ENCODE results near the gene UGT1A8. TPM values are rescaled to one million over a fixed set of nuclear protein-coding genes. Genes with fewer than 3 reads are reported as not detected.

UGT1A8 gene
- total RNA-seq, 1 donor from 2014 or later: not detected

DNA sequence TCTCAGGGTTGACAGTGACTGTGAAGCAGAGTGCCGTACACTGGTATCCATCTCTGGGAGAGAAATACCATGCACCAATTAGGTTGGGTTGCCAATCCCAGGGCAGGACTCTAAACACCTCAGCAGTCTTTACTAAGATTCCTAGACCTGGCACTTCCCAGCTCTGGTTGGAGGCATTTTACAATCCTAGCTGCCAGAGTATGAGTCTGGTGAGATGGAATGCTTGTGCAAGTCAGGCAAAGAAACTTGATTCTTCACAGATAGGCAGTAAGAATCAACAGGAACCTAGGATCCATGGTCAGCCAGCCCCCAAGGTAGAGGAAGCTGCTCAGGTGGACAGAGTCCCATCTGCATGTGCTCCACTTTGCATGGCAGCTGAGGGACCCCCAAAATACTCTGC, 89.3 kb downstream of the UGT1A8 start:
- Mint-ChIP-seq H3K27me3 (ENCODE audit: unreplicated experiment) (no peaks in the 10 kb centered on the region), H3K4me1 (ENCODE audit: unreplicated experiment) (peaks cover 24% of the 10 kb centered on the region), H3K9me3 (ENCODE audit: unreplicated experiment) (peaks cover 12% of the 10 kb centered on the region), H3K27ac (ENCODE audit: unreplicated experiment) (peak overlapping the region; percentile 44), H3K4me3 (ENCODE audit: unreplicated experiment) (no peak overlapping the region), H3K36me3 (ENCODE audit: unreplicated experiment) (peaks cover 4% of the 10 kb centered on the region)
- no peak for TF ChIP-seq CTCF (IDR thresholded peaks at IDR 0.05)
- no peak for DNase-seq (ENCODE audit: extremely low spot score, unreplicated experiment)

DNA sequence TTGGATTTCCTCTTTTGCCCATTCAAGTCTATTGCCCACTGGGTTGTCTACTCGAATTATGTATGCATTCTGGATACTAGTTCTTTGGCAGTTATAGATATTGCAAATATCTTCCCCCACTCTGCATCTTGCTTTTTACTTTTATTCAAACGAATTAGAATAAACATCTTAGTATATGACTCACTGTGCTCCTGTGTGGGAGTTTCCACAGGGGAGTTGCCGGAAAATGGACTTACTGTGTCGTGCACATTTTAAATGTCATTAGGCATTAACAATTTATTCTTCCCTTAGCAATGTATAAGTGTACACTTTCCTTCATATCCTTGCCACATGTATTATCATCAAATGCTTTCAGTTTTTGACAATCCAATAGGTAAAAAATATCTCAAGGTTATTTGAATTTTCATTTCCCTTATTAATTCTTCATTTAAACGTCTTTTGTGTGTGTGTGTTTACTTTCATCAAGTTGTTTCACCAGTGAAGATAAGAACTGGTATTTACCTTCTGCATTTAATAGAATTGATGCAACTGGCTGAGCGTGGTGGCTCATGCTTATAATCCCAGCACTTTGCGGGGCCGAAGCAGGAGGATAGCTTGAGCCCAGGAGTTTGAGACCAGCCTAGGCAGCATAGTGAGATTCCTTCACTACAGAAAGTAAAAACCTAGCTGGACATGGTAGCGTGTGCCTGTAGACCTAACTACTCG, 90.7 kb downstream of the UGT1A8 start:
- no peak overlapping the region for H3K27ac Mint-ChIP-seq (ENCODE audit: unreplicated experiment)

DNA sequence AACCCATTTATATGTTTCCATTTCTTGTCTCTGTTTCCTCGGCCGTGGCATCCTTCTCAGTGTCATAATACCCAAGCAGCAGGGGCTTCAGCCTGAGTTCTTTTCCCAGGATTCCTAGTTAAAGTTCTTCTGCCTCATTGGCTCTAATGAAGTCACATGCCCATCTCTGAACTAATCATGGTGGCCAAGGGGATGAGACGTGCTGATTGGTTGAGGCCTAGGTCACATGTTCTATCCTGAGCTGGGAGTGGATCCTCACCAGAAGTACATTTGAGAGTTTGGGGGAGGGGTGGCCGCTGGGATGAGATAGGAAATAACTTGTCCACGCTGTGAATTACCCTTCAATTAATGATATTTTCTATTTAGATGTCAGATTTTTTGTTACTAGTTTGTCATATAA, 91.5 kb downstream of the UGT1A8 start:
- H3K27me3 Mint-ChIP-seq (ENCODE audit: unreplicated experiment): no peaks in the 10 kb centered on the region
- TF ChIP-seq CTCF (IDR thresholded peaks at IDR 0.05): no peak
- peaks cover 24% of the 10 kb centered on the region for H3K4me1 Mint-ChIP-seq (ENCODE audit: unreplicated experiment)
- peaks cover 4% of the 10 kb centered on the region for H3K9me3 Mint-ChIP-seq (ENCODE audit: unreplicated experiment)
- no peak for DNase-seq (ENCODE audit: extremely low spot score, unreplicated experiment)
- H3K36me3 Mint-ChIP-seq (ENCODE audit: unreplicated experiment): peaks cover 2% of the 10 kb centered on the region
- H3K4me3 Mint-ChIP-seq (ENCODE audit: unreplicated experiment): no peak overlapping the region
- no peak overlapping the region for H3K27ac Mint-ChIP-seq (ENCODE audit: unreplicated experiment)

More for the DNA sequence above, 90.7 kb downstream of the UGT1A8 start:
- peaks cover 4% of the 10 kb centered on the region for H3K36me3 Mint-ChIP-seq (ENCODE audit: unreplicated experiment)
- no peak overlapping the region for H3K4me3 Mint-ChIP-seq (ENCODE audit: unreplicated experiment)
- H3K27me3 Mint-ChIP-seq (ENCODE audit: unreplicated experiment): no peaks in the 10 kb centered on the region
- TF ChIP-seq CTCF (IDR thresholded peaks at IDR 0.05): no peak
- H3K9me3 Mint-ChIP-seq (ENCODE audit: unreplicated experiment): peaks cover 9% of the 10 kb centered on the region
- DNase-seq (ENCODE audit: extremely low spot score, unreplicated experiment): no peak
- H3K4me1 Mint-ChIP-seq (ENCODE audit: unreplicated experiment): peaks cover 24% of the 10 kb centered on the region

- Mint-ChIP-seq H3K4me3 (ENCODE audit: unreplicated experiment) (no peak overlapping the region), H3K9me3 (ENCODE audit: unreplicated experiment) (no peaks in the 10 kb centered on the region), H3K27me3 (ENCODE audit: unreplicated experiment) (peaks cover 7% of the 10 kb centered on the region), H3K36me3 (ENCODE audit: unreplicated experiment) (no peaks in the 10 kb centered on the region), H3K27ac (ENCODE audit: unreplicated experiment) (no peak overlapping the region), H3K4me1 (ENCODE audit: unreplicated experiment) (peaks cover 16% of the 10 kb centered on the region)
- TF ChIP-seq CTCF (IDR thresholded peaks at IDR 0.05): peak; percentile 96
- peak; percentile 91 for DNase-seq (ENCODE audit: extremely low spot score, unreplicated experiment)
Measured at GRCh38 chr2:233711312-233712008, 94.0 kb downstream of the UGT1A8 start.

DNA sequence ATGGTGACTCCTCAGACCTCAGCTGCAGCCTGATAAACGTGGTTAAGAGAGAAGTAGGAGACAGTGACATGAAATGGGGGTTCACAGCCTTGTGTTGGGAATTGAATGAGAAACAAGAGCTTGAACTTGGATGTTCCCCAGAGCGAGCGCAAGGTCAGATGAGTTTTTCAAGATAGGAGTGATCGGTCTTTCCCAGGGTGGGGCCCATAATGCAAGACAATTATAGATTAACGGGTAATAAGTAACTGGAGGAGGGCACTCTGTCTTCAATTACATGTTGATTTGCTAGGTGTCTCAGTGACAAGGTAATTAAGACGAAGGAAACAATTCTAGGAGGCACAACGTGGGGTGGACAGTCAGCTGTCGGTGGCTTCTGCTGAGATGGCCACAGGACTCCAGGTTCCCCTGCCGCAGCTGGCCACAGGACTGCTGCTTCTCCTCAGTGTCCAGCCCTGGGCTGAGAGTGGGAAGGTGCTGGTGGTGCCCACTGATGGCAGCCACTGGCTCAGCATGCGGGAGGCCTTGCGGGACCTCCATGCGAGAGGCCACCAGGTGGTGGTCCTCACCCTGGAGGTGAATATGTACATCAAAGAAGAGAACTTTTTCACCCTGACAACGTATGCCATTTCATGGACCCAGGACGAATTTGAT, 95.3 kb downstream of the UGT1A8 start, which contains the start of gene UGT1A5:
Gene UGT1A5, plus strand, starts transcription at position 297 of the 651 bp plus-strand sequence. Its CDS starts 85 bp downstream, at position 382.
- H3K27ac Mint-ChIP-seq (ENCODE audit: unreplicated experiment): no peak within 1 kb of the TSS
- H3K36me3 Mint-ChIP-seq (ENCODE audit: unreplicated experiment): no peaks in the 10 kb centered on the region
- H3K4me3 Mint-ChIP-seq (ENCODE audit: unreplicated experiment): no peak within 1 kb of the TSS
- no peak for TF ChIP-seq CTCF (IDR thresholded peaks at IDR 0.05)
- no peaks in the 10 kb centered on the region for H3K9me3 Mint-ChIP-seq (ENCODE audit: unreplicated experiment)
- H3K27me3 Mint-ChIP-seq (ENCODE audit: unreplicated experiment): peaks cover 7% of the 10 kb centered on the region
- peaks cover 13% of the 10 kb centered on the region for H3K4me1 Mint-ChIP-seq (ENCODE audit: unreplicated experiment)
- no peak for DNase-seq (ENCODE audit: extremely low spot score, unreplicated experiment)
